Pancreas (tissue), 10 donors: ENCODE measurements around the gene DSCAML1. TPM values are rescaled to one million over a fixed set of nuclear protein-coding genes. Genes with fewer than 3 reads are reported as not detected.

ENCODE experiments used
- ATAC-seq, 4 donors: fragments of 200-7000 bp; cut with Tn5 transposase; one replicate each; pipeline versions ENCODE4 v1.8.0 to v1.9.1; 2020; ENCODE audit warnings: mild to moderate bottlenecking in 4 of 4, moderate library complexity in 4 of 4
- DNase-seq, 6 donors: peaks; one replicate each; pipeline ENCODE4 v3.0.0-alpha.2; 2020
- FAIRE-seq: peaks from 2 replicates; lab custom pipeline; 2012; peaks lifted over from hg19 to GRCh38; lab: Jason Lieb, UNC
- H3K27ac ChIP-seq, 4 donors: fragments of 200-600 bp; sonication (generic); 1 replicate in 3 of 4; 2 replicates in 1 of 4; pipeline versions ENCODE4 v1.5.0 to v1.8.0; 2020
- H3K27me3 ChIP-seq, 4 donors: fragments of 200-600 bp; one replicate each; pipeline ENCODE4 v1.8.0; 2021
- H3K36me3 ChIP-seq, 3 donors: fragments of 200-600 bp; sonication (generic) in 1 of 3; one replicate each; pipeline versions ENCODE4 v1.5.0 to v1.8.0; 2020 to 2021
- H3K4me1 ChIP-seq, 3 donors: fragments of 200-600 bp; one replicate each; pipeline ENCODE4 v1.8.0; 2021
- H3K4me3 ChIP-seq, 4 donors: fragments of 200-600 bp; sonication (generic) in 2 of 4; one replicate each; pipeline versions ENCODE4 v1.5.0 to v1.8.0; 2020 to 2021
- H3K9me3 ChIP-seq, 4 donors: fragments of 200-600 bp; one replicate each; pipeline ENCODE4 v1.8.0; 2021
- CTCF ChIP-seq, 4 donors: fragments of 200-600 bp; sonication (generic) in 3 of 4; IDR thresholded peaks; one replicate each; pipeline versions ENCODE4 v1.5.0 to v1.8.0; 2021; ENCODE audit warnings: antibody characterized with exemption in 4 of 4
- WGBS, 2 donors: extraction: QIAGEN DNeasy Blood & Tissue Kit; methylation state at CpG; one replicate each; pipeline ENCODE4 v1.1.7; 2013; 5-methylcytosine and 5-hydroxymethylcytosine counted together
- intact Hi-C, 3 donors: fragments of 100-400 bp; cut with DNase I; formaldehyde crosslinking; loops; one replicate each; pipeline versions ENCODE4 v1.11.1 to v1.14.2; 2022
- polyA plus RNA-seq, 2 donors: library from polyadenylated mRNA; stranded (reverse); fragments of 200-250 nt; gene quantifications; one replicate each; pipeline ENCODE4 v1.2.3, GENCODE V29; 2013
- total RNA-seq, 6 donors: library from RNA; stranded (reverse); fragmentation: NEBNext Ultra II Directional in 4 of 6; extraction: Animal tissue kit (Norgen Biotek cat#: 25700) in 4 of 6; gene quantifications; one replicate each; pipeline versions ENCODE4 v1.2.1 to v1.2.4, GENCODE V29; 2021 to 2023
- donor health status: healthy with polysubstance abuse.
- donor health status: DM: no; HTN: no; CAD: no; lungs with moderate emphysema.
- donor health status: DM: no; HTN: no; CAD: no.
- donor health status: control.
- donor health status: control.
- donor health status: Bipolar disorder and iron deficiency.
- donor health status: DM: yes; HTN: yes; CAD: no.
- donor health status: DM: no; HTN: no; CAD: no.
- donor health status: DM: no; HTN: no; CAD: no.
- donor health status: DM: yes; HTN: yes; CAD: no.

The DSCAML1 gene
- total and polyA plus RNA-seq, 8 donors: 0.69 to 2.7 (median 1.8) TPM

GRCh38 chr11:117481036-117481435 lies 316.0 kb downstream of the DSCAML1 start:
- Histone ChIP-seq H3K9me3 (no peaks in the 10 kb centered on the region), H3K36me3 (no peaks in the 10 kb centered on the region), H3K4me1 (no peaks in the 10 kb centered on the region), H3K27ac (no peak overlapping the region), H3K27me3 (no peaks in the 10 kb centered on the region), H3K4me3 (no peak overlapping the region)
- ATAC-seq (no peak), FAIRE-seq (no peak), DNase-seq (no peak)
- 92 to 93% methylated on average over 6 of the region's 6 CpGs for WGBS, 2 donors
- TF ChIP-seq CTCF (IDR thresholded peaks at IDR 0.05): no peak
- intact Hi-C loops: no loop called here

- no peak for ATAC-seq
- H3K36me3 ChIP-seq: no peaks in the 10 kb centered on the region
- no peak for DNase-seq
Measured at GRCh38 chr11:117480221-117480620, 316.8 kb downstream of the DSCAML1 start.

GRCh38 chr11:117479372-117479771 lies 317.6 kb downstream of the DSCAML1 start:
- DNase-seq (peak in 2 of 6 donors; percentile 22 to 49), FAIRE-seq (no peak), ATAC-seq (peak in 2 of 4 donors; percentile 41 to 53)
- Histone ChIP-seq H3K4me1 (no peaks in the 10 kb centered on the region), H3K27me3 (no peaks in the 10 kb centered on the region), H3K36me3 (no peaks in the 10 kb centered on the region), H3K9me3 (no peaks in the 10 kb centered on the region), H3K4me3 (no peak overlapping the region), H3K27ac (no peak overlapping the region)
- intact Hi-C loops: no loop called here
- WGBS, 2 donors: 66 to 76% methylated on average over 8 of the region's 8 CpGs
- TF ChIP-seq CTCF (IDR thresholded peaks at IDR 0.05): no peak

More at GRCh38 chr11:117480221-117480620, 316.8 kb downstream of the DSCAML1 start:
- Histone ChIP-seq H3K27me3 (no peaks in the 10 kb centered on the region), H3K4me3 (no peak overlapping the region), H3K9me3 (no peaks in the 10 kb centered on the region), H3K27ac (no peak overlapping the region), H3K4me1 (no peaks in the 10 kb centered on the region)
- no peak for TF ChIP-seq CTCF (IDR thresholded peaks at IDR 0.05)
- intact Hi-C loops: no loop called here
- no peak for FAIRE-seq
- WGBS, 2 donors: 89 to 94% methylated on average over 15 of the region's 15 CpGs

GRCh38 chr11:117478926-117479325 lies 318.1 kb downstream of the DSCAML1 start:
- Histone ChIP-seq H3K36me3 (no peaks in the 10 kb centered on the region), H3K27me3 (no peaks in the 10 kb centered on the region), H3K4me1 (no peaks in the 10 kb centered on the region), H3K4me3 (no peak overlapping the region), H3K27ac (no peak overlapping the region), H3K9me3 (no peaks in the 10 kb centered on the region)
- 94 to 98% methylated on average over 7 of the region's 7 CpGs for WGBS, 2 donors
- FAIRE-seq (no peak), DNase-seq (peak in 1 of 6 donors; percentile 44), ATAC-seq (no peak)
- TF ChIP-seq CTCF (IDR thresholded peaks at IDR 0.05): no peak
- intact Hi-C loops: no loop called here

GRCh38 chr11:117478126-117478860 lies 318.7 kb downstream of the DSCAML1 start:
- ATAC-seq: no peak
- Histone ChIP-seq H3K27ac (no peak overlapping the region), H3K9me3 (no peaks in the 10 kb centered on the region), H3K27me3 (no peaks in the 10 kb centered on the region), H3K4me1 (no peaks in the 10 kb centered on the region), H3K36me3 (no peaks in the 10 kb centered on the region), H3K4me3 (no peak overlapping the region)
- WGBS, 2 donors: 81 to 86% methylated on average over 13 of the region's 13 CpGs
- DNase-seq: no peak
- intact Hi-C loops: no loop called here
- TF ChIP-seq CTCF (IDR thresholded peaks at IDR 0.05): no peak
- FAIRE-seq: no peak
